ENCODE results near the gene FBRS. TPM values are rescaled to one million over a fixed set of nuclear protein-coding genes. Genes with fewer than 3 reads are reported as not detected.

The FBRS gene
- total RNA-seq, 1 experiment from 2014 or later = 16.8 TPM

GRCh38 chr16:30619202-30619601 is 39.0 kb upstream of the FBRS start:
- Histone ChIP-seq H4K5ac (ENCODE audit: insufficient read length, low read depth, low read length) (no peak overlapping the region), H2BK20ac (ENCODE audit: low read depth, low read length, poor library complexity, severe bottlenecking) (no peak overlapping the region), H3K27me3 (ENCODE audit: insufficient read depth, low read length) (no peaks in the 10 kb centered on the region), H3K4me2 (ENCODE audit: insufficient read depth, insufficient read length, low read length) (no peak overlapping the region), H2BK5ac (ENCODE audit: insufficient read length, low read length) (no peak overlapping the region), H3K23me2 (ENCODE audit: insufficient read length, low read depth, low read length, poor library complexity, severe bottlenecking) (peaks cover 3% of the 10 kb centered on the region), H2BK120ac (ENCODE audit: low read depth, low read length, poor library complexity, severe bottlenecking) (no peak overlapping the region), H3K9me3 (ENCODE audit: control insufficient read depth, low read depth, low read length) (no peaks in the 10 kb centered on the region), H3K27ac (ENCODE audit: insufficient read length, low read depth, low read length) (no peak overlapping the region), H3K79me2 (ENCODE audit: insufficient read depth, low read length) (no peaks in the 10 kb centered on the region), H3K79me1 (ENCODE audit: insufficient read depth, low read depth, low read length, poor library complexity, severe bottlenecking) (no peaks in the 10 kb centered on the region), H3K4ac (ENCODE audit: low read depth, low read length) (no peak overlapping the region), H2AFZ (ENCODE audit: low read length) (no peak overlapping the region), H2AK5ac (ENCODE audit: insufficient read length, low read length) (no peak overlapping the region), H4K8ac (replicated peaks; ENCODE audit: insufficient read length, low read depth, low read length) (no peak overlapping the region), H3K4me1 (ENCODE audit: insufficient read depth, low read length) (no peaks in the 10 kb centered on the region), H2BK15ac (ENCODE audit: low read depth, low read length) (no peak overlapping the region), H4K20me1 (ENCODE audit: control insufficient read depth, insufficient read depth, insufficient read length) (no peaks in the 10 kb centered on the region), H3K56ac (ENCODE audit: insufficient read length, low read depth, low read length) (no peak overlapping the region), H3K9ac (ENCODE audit: extremely low read depth, insufficient read length, low read length) (no peak overlapping the region), H4K91ac (ENCODE audit: insufficient read length, low read depth, low read length) (no peak overlapping the region), H3T11ph (ENCODE audit: low read length) (no peak overlapping the region), H3K23ac (ENCODE audit: insufficient read length, low read depth, low read length) (no peak overlapping the region), H3K14ac (ENCODE audit: insufficient read depth, low read length) (no peak overlapping the region), H2BK12ac (ENCODE audit: insufficient read length, low read depth, low read length) (no peak overlapping the region), H3K18ac (ENCODE audit: insufficient read length, low read depth, low read length) (no peak overlapping the region)
- Mint-ChIP-seq H3K27me3 (ENCODE audit: low read depth) (peaks cover 22% of the 10 kb centered on the region), H3K27ac (no peak overlapping the region), H3K36me3 (ENCODE audit: insufficient read depth in 1 of 3, low read depth in 3 of 3) (no peaks in the 10 kb centered on the region), H3K9me3 (no peaks in the 10 kb centered on the region; a peak in 1 of 5 replicates), H3K4me1 (peaks cover 13 to 15% of the 10 kb centered on the region in 2 experiments), H3K4me3 (no peak overlapping the region)
- DNase-seq = no peak
- no CpG with 5 or more reads among the region's 4 CpGs for WGBS (ENCODE audit: extremely low coverage, insufficient read length, low lambda C conversion rate)
- TF ChIP-seq CTCF (conservative IDR thresholded peaks at IDR 0.05) = no peak

Data from H9 (cell line).